HPDE6-E6E7 (cell line): Measurements from ENCODE around the gene TXNL4A.

Source experiments
- DNase-seq: peaks from one replicate; pipeline ENCODE4 v3.0.0; 2011; ENCODE audit warnings: missing footprints; ENCODE audit errors: extremely low spot score

The TXNL4A gene

GRCh38 chr18:79949697-79950487, 38.5 kb downstream of the TXNL4A start:
- no peak for DNase-seq

GRCh38 chr18:79948719-79949411, 39.5 kb downstream of the TXNL4A start:
- DNase-seq: no peak

DNA sequence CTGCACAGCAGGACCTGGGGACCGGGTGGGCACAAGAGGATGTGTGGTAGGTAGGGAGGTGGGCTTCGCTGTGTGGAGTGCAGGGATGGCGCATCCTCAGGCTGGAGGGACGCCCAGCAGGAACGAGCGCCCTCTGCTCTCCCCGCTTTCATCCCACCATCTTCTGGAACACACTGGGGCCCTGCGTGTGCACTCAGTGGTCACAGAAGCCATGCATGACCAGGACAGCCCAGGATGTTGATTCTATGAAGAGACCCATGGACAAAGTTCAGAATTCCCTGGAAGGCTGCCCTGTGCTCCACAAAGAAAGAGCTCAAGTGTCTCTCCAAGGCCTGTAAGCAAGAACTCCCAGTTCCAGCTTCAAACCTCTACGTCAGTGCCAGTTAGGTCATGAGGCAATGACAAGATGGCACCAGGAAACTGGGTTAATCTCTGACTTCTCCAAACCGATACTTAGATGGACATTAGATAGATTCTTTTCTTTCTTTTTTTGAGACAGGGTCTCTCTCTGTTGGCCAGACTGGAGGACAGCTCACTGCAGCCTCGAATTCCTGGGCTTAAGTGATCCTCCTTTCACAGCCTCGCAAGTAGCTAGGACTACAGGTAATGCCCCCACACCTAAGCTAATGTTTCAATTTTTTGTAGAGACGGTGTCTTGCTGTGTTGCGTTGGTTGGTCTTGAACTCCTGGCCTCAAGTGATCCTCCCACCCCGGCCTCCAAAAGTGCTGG, 40.3 kb downstream of the TXNL4A start:
- no peak for DNase-seq

DNA sequence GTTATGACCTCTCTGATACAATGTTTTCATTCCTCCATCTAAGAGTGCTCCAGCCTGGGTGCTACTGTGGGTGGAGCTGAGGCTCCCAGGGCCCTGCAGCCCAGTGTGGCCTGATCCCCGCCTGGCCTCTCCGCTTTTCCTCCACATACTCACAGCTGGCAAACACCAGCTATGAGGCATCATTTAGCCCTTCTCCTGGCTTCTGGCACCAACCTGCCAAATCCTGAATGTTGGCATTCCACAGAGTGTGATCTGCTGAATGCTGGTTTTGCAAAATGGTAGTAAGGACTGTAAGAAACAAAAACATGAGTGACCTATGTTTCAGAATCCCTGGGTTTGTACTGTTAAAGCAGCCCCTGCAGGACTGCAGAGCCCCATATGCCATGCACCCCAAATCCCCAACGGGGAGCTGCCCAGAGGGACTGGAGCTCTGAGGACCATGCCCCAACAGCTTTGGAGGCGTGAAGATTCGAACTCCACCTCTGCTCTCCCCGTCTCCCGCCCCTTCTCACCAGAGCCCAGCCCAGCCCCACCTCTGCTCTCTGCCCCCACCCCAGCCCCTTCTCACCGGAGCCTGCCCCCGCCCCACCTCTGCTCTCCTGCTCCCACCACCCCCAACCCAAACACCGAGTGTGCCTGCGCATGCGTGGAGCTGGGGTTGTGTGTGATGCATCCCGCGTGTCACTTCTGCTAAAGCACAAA, 41.2 kb downstream of the TXNL4A start:
- peak; percentile 39 for DNase-seq

GRCh38 chr18:79945118-79946042, 43.0 kb downstream of the TXNL4A start:
- no peak for DNase-seq

DNA sequence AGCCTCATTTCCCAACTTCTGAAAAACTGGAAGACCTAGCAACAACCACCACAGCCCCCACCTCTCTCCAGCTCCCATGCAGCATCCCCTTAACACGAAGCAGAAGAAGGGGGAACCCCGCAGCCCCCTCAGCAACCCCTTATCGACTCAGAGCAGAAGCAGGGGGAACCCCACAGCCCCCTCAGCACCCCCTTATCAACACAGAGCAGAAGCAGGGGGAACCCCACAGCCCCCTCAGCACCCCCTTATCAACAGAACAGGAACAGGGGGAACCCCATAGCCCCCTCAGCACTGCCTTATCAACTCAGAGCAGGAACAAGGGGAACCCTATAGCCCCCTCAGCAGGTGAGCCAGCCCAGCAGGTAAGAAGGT, 43.6 kb downstream of the TXNL4A start:
- no peak for DNase-seq

GRCh38 chr18:79944126-79944731, 44.1 kb downstream of the TXNL4A start:
- DNase-seq: no peak

DNA sequence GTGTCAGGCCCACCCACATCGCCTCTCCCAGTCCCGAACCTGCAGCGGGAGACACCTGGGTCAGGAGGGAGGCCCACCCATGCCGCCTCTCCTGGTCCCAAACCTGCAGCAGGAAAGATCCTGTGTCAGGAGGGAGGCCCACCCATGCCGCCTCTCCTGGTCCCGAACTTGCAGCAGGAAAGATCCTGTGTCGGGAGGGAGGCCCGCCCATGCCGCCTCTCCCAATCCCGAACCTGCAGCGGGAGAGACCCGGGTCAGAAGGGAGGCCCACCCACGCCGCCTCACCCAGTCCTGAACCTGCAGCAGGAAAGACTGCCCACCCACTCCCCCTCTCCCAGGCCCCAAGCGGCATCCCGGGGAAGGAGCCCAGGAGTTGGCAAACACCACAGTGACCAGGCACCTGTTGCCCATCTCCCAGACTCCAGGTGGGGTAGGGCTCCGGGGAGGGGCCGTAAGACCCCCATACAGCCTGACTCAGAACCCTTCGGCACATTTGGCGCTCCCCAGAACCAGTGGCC, 44.7 kb downstream of the TXNL4A start:
- no peak for DNase-seq

DNA sequence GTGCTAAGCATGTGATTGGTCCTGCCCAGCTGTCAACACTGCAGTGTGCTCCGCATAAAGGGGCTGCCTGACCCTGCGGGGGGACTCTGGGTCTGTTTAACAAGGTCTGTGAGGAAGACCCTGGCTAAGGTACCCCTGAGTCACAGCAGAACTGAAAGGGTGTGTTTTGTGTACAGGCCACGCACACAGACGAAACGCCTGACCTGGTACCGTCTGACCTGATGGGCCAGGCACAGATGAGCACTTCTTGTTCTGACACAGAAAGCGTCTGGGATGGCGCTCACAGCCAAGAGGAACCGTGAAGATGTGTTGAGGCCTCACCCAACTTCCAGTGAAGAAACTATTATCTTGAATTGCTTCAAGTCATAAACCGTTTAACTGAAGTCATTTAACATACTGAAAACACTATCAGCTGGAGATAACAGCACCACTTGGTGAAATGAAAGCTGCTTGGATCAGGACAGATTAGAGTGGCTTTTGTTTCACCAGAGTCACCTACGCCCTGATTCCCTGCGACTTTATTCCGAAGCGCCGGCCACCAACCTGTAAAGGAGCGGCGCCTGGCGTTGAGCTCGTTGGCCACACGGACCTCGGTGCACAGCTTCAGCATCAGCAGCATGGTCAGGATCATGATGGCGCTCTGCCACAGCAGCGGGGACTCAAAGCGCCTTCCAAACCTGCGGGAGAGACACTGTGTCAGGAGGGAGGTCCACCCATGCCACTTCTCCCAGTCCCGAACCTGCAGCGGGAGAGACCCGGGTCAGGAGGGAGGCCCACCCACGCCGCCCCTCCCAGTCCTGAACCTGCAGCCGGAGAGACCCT, 45.4 kb downstream of the TXNL4A start:
- no peak for DNase-seq

DNA sequence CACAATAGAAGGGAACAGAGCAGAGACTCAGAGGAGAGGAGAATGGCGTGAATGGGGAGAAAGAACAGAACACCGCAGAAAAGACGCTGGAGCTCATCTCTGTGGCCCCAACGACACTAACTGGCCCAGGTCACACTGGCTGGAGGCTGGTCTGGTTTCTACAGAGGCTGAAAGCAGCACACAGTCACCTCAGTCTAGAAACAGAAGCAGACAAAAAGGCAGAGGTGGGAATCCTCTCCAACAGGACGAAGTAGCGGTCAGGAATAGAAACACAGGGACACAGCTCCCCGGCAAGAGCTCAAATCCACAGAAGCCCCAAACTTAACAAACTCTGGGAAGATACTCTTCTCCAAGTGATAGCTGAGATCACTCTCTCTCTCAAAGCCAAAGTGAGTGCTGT, 46.2 kb downstream of the TXNL4A start:
- DNase-seq: no peak

DNA sequence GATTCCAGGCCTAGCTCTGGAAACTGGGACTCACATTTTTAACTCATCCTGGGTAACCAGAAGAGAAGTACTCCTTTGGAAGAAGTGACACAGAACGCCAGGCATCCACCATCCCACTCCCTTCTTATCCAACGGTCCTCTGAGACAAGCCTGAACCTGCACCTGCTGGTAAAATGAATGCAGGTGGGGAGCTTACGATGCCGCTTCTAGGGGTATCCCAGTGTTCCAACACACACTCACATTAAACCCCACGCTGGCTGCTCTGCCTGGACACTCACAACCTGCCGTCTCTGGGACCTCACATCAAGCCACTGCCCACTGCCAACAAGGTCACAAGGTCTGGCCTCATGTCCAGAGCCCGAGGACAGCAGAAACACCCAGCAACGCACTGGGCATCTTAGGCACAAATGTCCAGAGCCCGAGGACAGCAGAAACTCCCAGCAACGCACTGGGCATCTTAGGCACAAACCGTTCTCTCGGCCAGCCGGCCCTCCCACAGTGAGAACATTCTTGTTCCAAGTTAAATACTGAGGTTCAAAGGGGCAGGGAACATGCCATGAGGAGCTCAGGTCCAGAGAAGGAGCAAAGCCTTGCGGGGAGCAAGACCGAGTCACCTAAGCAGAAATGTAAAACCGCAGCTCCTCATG, 46.8 kb downstream of the TXNL4A start:
- no peak for DNase-seq

DNA sequence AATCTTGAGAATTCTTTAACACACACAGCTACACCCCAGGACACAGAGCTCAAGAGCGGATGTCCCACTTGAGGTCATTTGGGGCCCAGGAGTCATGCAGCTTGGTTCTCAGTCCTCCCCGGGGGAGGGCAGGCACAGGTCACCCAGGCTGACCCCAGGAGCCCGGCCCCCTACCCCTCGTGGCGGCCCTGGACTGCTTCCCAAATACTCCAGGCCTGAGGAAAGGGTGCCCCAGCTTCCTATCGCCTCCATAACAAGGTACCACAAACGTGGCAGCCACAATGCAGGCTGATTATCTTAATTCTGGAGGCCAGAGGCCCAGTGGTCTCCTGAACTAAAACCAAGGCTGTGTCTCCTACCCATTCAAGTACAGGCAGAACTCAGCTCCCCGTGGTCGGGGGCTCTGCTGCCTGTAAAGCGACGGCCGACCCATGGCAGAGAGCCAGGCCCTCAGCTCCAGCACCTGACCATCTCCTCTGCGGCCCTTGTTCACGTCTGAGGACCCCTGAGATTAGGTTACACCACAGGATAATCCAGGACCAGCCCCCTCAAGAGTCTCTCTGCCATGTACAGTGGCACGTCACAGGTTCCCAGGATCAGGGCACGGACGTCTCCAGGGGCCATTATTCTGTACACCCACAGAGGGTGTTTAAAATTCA, 47.4 kb downstream of the TXNL4A start:
- no peak for DNase-seq

DNA sequence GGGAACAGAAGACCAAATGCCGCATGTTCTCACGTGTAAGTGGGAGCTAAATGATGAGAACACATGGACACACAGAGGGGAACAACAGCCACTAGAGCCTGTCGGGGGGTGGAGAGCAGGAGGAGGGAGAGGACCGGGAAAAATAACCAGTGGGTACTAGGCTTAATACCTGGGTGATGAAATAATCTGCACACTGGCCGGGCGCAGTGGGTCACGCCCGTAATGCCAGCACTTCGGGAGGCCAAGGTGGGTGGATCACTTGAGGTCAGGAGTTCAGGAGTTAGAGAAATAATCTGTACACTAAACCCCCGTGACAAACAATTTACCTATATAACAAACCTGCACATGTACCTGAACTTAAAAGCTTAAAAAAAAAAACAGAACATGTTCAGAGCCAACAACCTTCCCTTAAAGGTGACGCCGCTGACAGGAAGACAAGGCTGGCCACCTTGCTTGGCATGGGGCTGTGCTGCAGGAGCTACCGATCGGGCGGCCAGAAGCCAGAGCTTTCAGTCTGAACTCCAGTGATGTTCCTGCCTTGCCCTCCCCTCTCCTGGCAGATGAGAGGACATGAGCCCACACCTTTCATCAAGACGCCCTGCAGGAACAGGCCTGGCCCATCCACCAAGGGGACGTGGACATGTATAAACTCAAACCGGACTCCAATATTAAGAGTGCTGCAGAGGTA, 48.1 kb downstream of the TXNL4A start:
- no peak for DNase-seq

DNA sequence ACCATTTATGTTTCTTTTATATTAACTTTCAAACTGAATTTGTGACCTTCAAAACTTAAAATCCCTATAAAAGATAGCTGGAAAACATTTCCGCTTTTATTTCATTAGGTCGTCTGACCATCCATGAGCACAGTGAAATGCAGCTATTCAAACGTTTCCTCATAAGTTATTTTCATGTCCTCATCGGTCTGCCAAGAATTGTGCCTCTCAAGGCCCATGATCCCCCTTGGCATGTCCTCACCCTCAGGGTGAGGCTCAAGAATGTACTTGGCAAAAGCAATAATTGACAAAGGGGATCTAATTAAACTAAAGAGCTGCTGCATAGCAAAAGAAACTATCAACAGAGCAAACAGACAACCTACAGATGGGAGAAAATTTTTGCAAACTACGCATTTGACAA, 49.3 kb downstream of the TXNL4A start:
- no peak for DNase-seq

GRCh38 chr18:79938196-79938595, 50.2 kb downstream of the TXNL4A start:
- no peak for DNase-seq

GRCh38 chr18:79937103-79937860, 51.1 kb downstream of the TXNL4A start:
- DNase-seq: no peak

DNA sequence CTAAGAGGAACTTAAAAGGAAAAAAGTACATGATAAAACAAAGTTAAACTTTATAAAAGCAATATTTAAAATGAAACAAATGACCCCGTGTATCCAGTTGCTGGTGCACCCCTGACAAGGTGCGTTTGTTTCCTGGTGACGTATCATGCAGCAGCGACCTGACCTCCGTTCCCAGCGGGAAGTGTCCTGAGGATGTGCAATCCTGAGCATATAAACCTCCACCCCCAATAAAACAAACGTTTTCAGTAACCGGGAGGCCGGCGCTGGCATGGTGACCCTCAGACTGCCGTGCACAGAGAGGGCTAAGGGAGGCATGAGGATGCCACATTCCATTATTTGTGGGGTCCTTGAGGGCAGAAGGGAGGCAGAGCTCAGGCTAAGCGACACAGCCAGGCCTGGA, 51.7 kb downstream of the TXNL4A start:
- DNase-seq: no peak
